ENCODE data around the gene MYO15A. TPM values are rescaled to one million over a fixed set of nuclear protein-coding genes. Genes with fewer than 3 reads are reported as not detected.

MYO15A gene
- total RNA-seq, 1 donor from 2014 or later, result 0.26 TPM

- no peak for DNase-seq (ENCODE audit: low read depth in 2 of 2)
These were observed 48.9 kb downstream of the MYO15A start for GRCh38 chr17:18157354-18157985.

DNA sequence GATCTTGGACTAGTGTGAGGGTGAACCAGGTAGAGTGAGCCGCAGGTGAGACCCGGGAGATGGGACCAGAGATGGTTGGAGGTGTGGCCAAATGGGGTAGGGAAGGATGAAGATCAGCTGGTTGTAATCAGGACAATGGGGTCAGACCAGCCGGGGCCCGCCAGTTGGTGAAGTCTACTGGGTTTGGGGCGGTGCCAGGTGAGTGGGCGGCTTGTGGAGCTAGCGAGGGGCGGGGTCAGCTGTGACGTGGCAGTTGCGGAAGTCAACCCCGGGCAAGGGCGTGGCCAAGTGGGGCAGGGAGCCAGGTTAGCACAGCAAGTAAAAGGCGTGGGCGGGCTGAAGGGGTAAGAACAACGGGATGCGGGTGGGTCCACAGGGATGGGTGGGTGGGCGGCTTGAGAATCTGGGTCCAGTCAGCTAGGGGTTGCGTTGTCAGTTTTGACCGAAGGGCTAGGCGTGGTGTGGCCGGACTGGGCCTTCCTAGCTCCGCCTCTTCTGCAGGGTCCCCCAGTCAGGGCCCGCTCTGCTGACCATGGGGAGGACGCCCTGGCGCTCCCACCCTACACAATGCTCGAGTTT is 49.6 kb downstream of the MYO15A start:
- DNase-seq (ENCODE audit: low read depth in 2 of 2), result peak; percentile 77 to 79

DNA sequence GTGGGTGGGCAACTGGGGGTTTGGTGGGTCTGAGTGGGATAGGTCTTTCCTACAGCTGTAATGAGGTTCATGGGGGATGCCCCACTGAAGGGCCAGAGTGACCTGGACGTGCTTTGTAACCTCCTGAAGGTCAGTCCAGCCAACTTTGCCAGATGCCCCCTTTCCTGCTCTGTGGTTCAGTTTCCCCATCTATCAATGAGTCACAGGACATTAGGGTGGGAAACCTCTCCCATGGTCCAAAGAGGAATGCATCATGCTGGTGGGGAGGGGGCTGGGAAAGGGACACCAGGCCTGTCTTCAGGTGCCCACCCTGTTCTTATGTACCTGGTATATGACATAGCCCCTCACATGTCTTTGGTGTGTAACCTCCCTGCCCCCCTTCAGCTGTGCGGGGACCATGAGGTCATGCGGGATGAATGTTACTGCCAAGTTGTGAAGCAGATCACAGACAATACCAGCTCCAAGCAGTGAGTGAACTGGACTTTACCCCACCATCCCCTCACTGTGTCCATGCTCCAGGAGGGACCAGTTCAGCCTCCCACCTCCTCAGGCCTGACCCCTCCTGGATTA is 51.1 kb downstream of the MYO15A start:
- no peak for DNase-seq (ENCODE audit: low read depth in 2 of 2)

- no peak for DNase-seq (ENCODE audit: low read depth in 2 of 2)
These were observed 51.7 kb downstream of the MYO15A start for GRCh38 chr17:18160128-18160856.

DNA sequence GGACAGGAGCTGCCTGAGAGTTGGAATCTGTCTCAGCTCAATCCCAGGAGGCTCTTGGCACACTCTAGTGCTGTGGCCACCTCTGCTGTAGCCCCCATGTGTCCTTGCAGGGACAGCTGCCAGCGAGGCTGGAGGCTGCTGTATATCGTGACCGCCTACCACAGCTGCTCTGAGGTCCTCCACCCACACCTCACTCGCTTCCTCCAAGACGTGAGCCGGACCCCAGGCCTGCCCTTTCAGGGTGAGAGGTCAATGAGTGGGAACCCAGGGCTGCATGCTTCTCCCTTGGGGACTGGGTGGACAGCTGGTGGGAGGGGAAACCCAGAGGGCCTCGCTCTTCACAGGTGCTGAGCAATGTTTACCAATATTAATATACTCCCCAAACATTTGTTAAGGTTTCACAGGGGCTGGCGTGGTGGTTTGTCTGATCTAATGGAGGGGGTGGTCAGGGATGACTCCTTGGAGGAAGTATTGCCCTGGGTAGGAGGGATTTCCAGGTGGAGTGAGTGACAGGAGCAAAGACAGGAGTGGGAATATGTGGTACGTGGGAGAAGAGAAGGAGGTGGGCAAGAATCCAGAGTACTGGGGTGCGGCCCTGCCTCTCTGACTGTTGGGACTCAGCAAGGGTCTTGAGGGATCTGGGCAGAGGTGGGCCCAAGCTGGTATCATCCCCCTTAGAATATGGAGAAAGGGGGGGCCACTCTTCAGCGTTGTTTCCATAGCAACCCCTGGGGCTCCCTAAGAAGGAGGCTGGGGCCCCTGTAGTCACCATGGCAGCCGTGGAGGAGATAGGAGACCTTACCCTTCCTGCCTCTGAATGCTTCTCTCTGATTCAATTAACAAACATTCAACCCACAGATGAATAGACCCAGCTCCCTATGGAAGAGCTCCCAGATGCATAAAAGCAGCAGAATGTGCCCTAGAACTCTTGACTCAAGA is 52.9 kb downstream of the MYO15A start:
- DNase-seq (ENCODE audit: low read depth in 2 of 2), result no peak

- DNase-seq (ENCODE audit: low read depth in 2 of 2), result no peak
These were observed 55.0 kb downstream of the MYO15A start for GRCh38 chr17:18163547-18163946.

DNA sequence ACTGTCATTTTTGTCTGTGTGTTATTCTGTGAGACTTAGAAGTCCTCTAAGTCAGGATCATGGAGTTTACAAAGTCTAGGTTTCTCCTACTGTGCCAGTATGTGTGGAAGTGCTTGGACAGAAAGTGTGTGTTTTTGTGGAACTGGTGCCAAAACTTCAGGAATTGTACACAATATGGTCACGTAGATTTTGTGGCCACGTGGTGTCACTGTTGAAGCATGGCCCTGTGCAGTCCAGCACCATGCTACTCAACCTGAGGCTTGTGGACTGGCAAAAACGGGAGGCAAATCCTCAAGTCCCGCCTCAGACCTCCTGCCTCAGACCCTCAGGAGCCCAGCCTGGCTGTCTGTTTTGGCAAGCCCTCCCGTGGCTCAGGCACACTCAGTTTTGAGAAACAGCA is 58.3 kb downstream of the MYO15A start:
- no peak for DNase-seq (ENCODE audit: low read depth in 2 of 2)

GRCh38 chr17:18167421-18167820 is 58.9 kb downstream of the MYO15A start:
- no peak for DNase-seq (ENCODE audit: low read depth in 2 of 2)

- no peak for DNase-seq (ENCODE audit: low read depth in 2 of 2)
These were observed 64.1 kb downstream of the MYO15A start for GRCh38 chr17:18172531-18173278.

DNA sequence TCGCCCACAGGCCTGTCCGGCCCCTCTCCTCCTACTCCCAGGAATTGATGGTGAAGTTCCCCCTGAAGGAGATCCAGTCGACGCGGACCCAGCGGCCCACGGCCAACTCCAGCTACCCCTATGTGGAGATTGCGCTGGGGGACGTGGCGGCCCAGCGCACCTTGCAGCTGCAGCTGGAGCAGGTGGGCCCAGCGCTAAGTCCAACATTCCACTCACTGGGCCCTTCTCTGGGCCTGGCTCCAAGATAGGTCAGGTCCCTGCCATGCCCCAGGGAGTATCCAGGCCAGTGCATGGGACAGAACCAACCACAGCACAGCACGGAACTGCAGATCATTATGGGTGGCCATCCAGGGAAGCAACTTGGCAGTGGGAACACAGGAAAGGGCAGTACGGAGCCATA is 65.2 kb downstream of the MYO15A start:
- DNase-seq (ENCODE audit: low read depth in 2 of 2), result no peak

- DNase-seq (ENCODE audit: low read depth in 2 of 2), result no peak
These were observed 67.6 kb downstream of the MYO15A start for GRCh38 chr17:18176176-18176575.

- DNase-seq (ENCODE audit: low read depth in 2 of 2), result no peak
These were observed 68.6 kb downstream of the MYO15A start for GRCh38 chr17:18177133-18177532.

- DNase-seq (ENCODE audit: low read depth in 2 of 2), result no peak
These were observed 69.2 kb downstream of the MYO15A start for GRCh38 chr17:18177722-18178121.

GRCh38 chr17:18179196-18179595 is 70.6 kb downstream of the MYO15A start:
- DNase-seq (ENCODE audit: low read depth in 2 of 2), result no peak

- no peak for DNase-seq (ENCODE audit: low read depth in 2 of 2)
These were observed 71.2 kb downstream of the MYO15A start for GRCh38 chr17:18179804-18180203.

DNA sequence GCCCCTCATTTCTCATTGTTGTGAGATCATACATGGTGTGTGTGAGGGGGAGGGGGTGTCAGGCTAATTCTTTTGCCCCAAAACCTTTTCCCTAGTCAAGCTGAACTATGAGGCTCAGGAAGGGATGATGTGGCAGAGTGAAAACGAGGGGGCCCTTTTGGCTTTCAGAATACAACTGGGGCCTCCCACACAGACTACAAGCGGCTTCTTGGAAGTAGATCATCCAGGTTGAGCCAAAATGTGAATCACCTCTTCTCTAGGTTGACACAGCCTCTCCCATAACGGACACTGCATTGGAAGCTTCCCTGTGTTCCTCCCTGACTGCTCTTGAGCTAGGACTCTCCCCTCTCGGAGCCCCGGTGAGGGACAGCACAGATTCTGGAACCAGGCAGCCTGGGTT is 72.8 kb downstream of the MYO15A start:
- DNase-seq (ENCODE audit: low read depth in 2 of 2), result no peak

DNA sequence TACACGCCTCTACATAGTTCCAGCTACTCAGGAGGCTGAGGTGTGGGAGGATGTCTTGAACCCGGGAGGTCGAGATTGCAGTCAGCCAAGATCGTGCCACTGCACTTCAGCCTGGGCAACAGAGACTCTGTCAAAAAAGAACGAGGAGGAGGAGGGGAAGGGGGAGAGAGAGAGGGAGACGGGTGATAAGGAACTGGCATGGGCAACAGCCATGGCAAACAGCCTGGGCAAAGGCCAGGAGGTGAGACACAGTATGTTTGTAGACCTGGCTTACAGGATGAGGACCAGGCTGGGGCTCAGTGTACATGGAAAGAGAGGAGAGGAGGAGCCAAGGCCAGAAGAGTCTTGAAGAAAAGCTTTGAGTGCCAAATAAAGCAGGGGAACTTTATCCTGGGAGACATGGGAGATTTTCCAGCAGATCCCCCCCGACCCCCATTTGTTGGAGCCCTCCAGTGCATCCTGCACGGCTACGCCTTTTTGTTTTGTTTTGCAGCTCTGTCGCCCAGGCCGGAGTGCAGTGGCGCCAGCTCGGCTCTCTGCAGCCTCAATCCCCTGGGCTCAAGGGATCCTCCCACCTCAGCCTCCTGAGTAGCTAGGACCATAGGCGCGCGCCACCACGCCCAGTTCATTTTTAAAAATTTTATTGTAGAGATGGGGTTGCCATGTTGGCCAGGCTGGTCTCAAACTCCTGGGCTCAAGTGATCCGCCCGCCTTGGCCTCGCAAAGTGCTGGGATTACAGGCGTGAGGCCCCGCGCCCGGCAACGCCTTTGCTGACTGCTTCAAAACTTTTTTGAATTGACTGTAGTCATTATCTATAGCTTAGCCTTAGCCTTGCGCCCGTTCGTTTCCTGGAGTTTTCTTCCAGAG is 73.8 kb downstream of the MYO15A start:
- no peak for DNase-seq (ENCODE audit: low read depth in 2 of 2)

- peak in 1 of 2 donors; percentile 83 for DNase-seq (ENCODE audit: low read depth in 2 of 2)
These were observed 74.4 kb downstream of the MYO15A start for GRCh38 chr17:18182978-18183333.

DNA sequence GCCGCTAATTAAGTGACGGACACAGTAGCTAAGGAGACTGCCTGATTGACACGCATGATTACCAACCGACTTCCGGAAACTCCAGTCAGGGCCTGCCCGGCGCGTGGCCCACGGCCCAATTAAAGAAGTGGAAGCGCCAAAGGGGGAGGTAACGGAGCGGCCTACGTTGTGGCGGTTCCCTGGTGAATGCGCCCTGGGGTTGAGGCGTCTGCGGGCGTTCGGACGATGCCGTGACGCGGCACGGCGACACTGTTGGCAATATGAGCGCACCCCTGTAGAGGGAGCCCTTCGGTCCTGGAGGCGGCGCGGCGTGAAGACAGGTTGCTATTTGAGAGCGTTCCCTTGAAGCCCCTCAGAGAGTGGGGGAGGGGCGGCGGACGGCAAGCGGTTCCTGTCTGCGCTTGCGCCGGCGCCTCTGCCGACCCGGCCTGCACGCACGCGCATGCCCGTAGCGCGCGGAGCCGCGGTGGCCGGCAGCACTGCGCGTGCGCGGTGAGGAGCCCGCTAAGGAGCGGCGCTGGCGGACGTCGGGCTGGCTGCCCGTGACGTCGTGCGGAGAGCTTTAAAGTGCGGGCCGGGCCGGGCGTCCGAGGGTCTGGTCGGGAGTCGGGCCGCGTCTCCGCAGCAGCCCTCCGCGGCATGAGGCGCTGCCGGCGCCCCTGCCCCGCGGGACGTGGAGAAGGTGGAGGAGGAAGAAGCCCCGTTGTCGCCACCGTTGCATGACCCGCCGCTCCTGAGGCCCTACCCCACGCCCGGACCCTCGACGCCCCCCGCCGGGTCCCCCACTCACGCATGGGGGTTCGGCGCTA is 75.0 kb downstream of the MYO15A start, which contains the start of gene ALKBH5:
Gene ALKBH5, plus strand, starts transcription at position 495 of the 809 bp plus-strand sequence. CDS start 416 bp downstream, outside the sequence.
- peak; percentile 99 to 100 for DNase-seq (ENCODE audit: low read depth in 2 of 2)

Measured in dermis microvascular lymphatic vessel endothelial cell (primary cell).